Neuron (in vitro differentiated cells): ENCODE measurements around the gene MICAL3.

Experiments
- H2AFZ ChIP-seq: one replicate; pipeline ENCODE4 v1.6.1; 2013; ENCODE audit warnings: low read depth, mild to moderate bottlenecking, inconsistent platforms, low read length, moderate library complexity
- H3K27me3 ChIP-seq: one replicate; pipeline ENCODE4 v1.6.1; 2013; ENCODE audit warnings: low read length; ENCODE audit not compliant: insufficient read depth
- H3K36me3 ChIP-seq: one replicate; pipeline ENCODE4 v1.6.1; 2013; ENCODE audit warnings: low read length; ENCODE audit not compliant: insufficient read depth
- H3K4me1 ChIP-seq: one replicate; pipeline ENCODE4 v1.6.1; 2013; ENCODE audit warnings: low read length; ENCODE audit not compliant: insufficient read depth
- H3K4me3 ChIP-seq: 2 replicates; pipeline ENCODE4 v1.5.1; 2013; ENCODE audit warnings: mild to moderate bottlenecking, low read length, moderate library complexity
- H3K9me3 ChIP-seq: one replicate; pipeline ENCODE4 v1.6.1; 2013; ENCODE audit warnings: low read length

MICAL3 gene

GRCh38 chr22:17965538-17966402 is 58.6 kb downstream of the MICAL3 start:
- no peaks in the 10 kb centered on the region for H3K9me3 ChIP-seq
- no peak overlapping the region for H3K4me3 ChIP-seq
- no peak overlapping the region for H2AFZ ChIP-seq
- H3K36me3 ChIP-seq = no peaks in the 10 kb centered on the region
- no peaks in the 10 kb centered on the region for H3K27me3 ChIP-seq
- peaks cover 7% of the 10 kb centered on the region for H3K4me1 ChIP-seq

- no peaks in the 10 kb centered on the region for H3K9me3 ChIP-seq
- peaks cover 7% of the 10 kb centered on the region for H3K4me1 ChIP-seq
- no peak overlapping the region for H2AFZ ChIP-seq
- H3K4me3 ChIP-seq = no peak overlapping the region
- H3K27me3 ChIP-seq = no peaks in the 10 kb centered on the region
- no peaks in the 10 kb centered on the region for H3K36me3 ChIP-seq
These were observed 59.7 kb downstream of the MICAL3 start for GRCh38 chr22:17964643-17965042.

DNA sequence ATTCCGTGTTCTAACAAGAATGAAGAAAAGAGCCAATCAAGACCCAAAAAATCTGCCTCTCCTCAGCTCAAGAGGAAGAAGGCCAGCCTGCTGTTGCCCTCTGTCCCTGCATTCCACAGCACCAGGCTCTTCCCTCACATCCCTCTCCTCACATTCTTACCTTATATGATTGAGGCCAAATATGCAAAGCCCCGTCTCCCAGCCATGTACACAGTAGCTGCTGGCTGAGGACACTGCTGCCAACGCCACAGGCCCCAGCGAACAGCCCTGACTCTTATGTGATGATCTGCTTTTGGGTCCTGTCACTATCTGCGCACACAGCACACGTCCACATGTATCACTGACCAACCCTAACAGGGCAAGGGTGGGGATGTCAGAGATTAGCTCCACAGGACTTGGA is 60.2 kb downstream of the MICAL3 start:
- H3K4me1 ChIP-seq = peaks cover 7% of the 10 kb centered on the region
- no peaks in the 10 kb centered on the region for H3K9me3 ChIP-seq
- H3K27me3 ChIP-seq = no peaks in the 10 kb centered on the region
- no peak overlapping the region for H3K4me3 ChIP-seq
- no peaks in the 10 kb centered on the region for H3K36me3 ChIP-seq
- H2AFZ ChIP-seq = no peak overlapping the region

DNA sequence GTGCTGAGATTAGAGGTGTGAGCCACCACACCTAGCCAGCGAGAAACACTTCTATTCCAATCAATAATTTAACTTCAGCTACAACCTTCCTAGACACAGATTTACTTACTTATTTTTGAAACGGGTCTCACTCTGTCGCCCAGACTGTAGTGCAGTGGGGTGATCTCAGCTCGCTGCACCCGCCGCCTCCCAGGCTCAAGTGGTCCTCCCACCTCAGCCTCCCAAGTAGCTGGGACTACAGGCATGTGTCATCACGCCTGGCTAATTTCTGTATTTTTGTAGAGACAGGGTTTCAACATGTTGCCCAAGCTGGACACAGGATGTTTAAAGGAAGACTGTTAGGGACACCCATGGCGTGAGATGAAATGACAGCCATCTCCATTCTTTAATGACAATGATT is 61.3 kb downstream of the MICAL3 start:
- Histone ChIP-seq H3K36me3 (no peaks in the 10 kb centered on the region), H2AFZ (no peak overlapping the region), H3K4me3 (no peak overlapping the region), H3K9me3 (no peaks in the 10 kb centered on the region), H3K4me1 (peaks cover 7% of the 10 kb centered on the region), H3K27me3 (no peaks in the 10 kb centered on the region)

DNA sequence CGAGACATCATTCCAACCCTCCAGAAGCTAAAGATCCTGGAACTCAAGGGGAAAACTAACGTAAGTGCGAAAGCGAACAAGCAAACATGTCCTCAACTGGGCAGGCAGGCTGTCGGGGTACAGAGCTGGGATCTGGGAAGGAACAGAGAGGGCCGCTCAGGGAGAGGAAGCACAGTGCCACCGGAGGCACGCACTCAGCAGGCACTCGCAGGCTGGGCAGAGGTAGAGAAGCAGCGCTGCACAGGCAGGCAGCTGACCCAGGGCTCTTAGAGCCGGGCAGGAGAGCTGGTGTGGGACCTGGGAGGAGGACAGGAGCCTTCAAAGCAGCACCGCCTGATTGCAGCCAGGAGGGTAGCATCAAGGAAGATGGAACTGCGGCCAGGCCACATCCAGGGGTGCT is 62.2 kb downstream of the MICAL3 start:
- Histone ChIP-seq H3K36me3 (no peaks in the 10 kb centered on the region), H3K27me3 (no peaks in the 10 kb centered on the region)

DNA sequence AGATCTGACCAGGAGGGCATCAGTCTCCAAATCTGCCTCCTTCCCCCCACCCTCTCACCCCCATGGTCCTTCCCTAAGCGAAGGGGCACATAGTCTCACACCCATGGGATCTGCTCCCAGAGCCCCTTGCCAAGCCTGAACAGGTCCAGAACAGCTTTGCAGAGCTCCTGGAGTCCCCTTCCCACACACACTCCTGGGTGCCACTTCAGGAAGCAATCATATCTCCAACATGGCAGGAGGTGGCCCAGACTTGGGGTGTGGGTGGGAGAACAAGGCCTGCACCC is 63.0 kb downstream of the MICAL3 start:
- Histone ChIP-seq H3K27me3 (no peaks in the 10 kb centered on the region), H2AFZ (no peak overlapping the region), H3K4me3 (no peak overlapping the region), H3K36me3 (no peaks in the 10 kb centered on the region), H3K9me3 (no peaks in the 10 kb centered on the region), H3K4me1 (peaks cover 7% of the 10 kb centered on the region)

More for the DNA sequence above, 62.2 kb downstream of the MICAL3 start:
- Histone ChIP-seq H3K4me3 (no peak overlapping the region), H3K9me3 (no peaks in the 10 kb centered on the region), H3K4me1 (peaks cover 7% of the 10 kb centered on the region), H2AFZ (no peak overlapping the region)

- no peaks in the 10 kb centered on the region for H3K27me3 ChIP-seq
- H3K4me1 ChIP-seq = peaks cover 7% of the 10 kb centered on the region
- no peaks in the 10 kb centered on the region for H3K9me3 ChIP-seq
- no peak overlapping the region for H3K4me3 ChIP-seq
- H2AFZ ChIP-seq = no peak overlapping the region
- no peaks in the 10 kb centered on the region for H3K36me3 ChIP-seq
These were observed 63.5 kb downstream of the MICAL3 start for GRCh38 chr22:17960695-17961445.

DNA sequence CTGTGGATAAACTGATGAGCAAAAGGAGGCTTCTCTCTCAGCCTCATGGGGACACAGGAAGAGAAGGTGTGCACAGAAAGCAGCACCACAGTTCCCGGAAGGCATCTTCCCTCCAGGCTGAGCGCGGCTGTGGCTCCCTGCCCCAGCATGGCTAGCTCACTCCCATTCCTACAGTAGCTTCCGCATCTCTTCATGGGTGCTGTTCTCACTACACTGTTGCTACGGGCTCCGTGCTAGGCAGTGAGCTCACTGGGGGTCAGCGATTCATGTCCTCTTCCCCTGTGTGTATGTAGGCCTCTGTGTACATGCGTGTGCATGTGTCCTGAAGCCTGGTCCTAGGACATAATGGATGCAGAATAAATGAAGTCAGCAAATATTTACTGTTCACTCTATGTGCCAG is 64.3 kb downstream of the MICAL3 start:
- Histone ChIP-seq H3K27me3 (no peaks in the 10 kb centered on the region), H3K36me3 (no peaks in the 10 kb centered on the region), H3K9me3 (no peaks in the 10 kb centered on the region), H3K4me1 (peaks cover 7% of the 10 kb centered on the region), H3K4me3 (no peak overlapping the region), H2AFZ (no peak overlapping the region)

DNA sequence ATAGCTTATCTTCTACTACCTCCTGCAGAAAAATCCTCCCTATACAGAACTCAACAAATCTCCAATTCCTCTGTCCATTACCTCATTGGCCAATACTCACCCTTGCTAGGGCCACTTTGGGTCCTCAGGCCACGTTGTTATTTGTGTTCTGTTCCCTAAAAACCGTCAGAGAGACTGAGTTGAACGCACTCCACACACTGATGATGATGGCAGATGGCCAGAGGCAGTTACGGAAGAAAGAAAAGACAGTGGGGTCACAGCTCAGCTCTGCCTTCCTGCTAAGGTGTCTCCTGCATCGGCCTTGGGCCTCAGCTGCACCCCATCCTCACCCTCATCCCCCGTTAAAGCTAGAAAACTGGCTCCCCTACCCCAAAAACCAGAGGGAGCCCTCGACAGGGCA is 66.2 kb downstream of the MICAL3 start:
- Histone ChIP-seq H3K36me3 (no peaks in the 10 kb centered on the region), H3K27me3 (no peaks in the 10 kb centered on the region), H3K9me3 (no peaks in the 10 kb centered on the region), H2AFZ (no peak overlapping the region), H3K4me3 (no peak overlapping the region), H3K4me1 (no peaks in the 10 kb centered on the region)

DNA sequence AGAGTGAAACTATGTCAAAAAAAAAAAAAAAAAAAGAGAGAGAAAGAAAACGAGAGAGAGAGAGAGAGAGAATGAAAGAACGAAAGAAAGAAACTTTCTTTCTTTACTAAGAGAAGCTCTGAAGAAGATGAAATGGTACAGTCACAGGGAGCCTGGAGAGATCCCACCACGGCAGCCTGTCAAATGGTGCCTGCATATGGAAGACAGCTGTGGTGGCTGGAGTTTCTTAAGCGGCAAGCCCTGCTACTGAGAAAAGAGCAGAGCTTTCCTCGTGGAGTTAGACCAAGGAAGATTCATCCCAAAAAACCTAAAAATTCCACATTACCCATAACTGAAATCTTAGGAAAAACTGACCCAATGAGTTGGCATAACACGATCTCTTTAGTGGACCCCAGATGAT is 66.7 kb downstream of the MICAL3 start:
- H2AFZ ChIP-seq = no peak overlapping the region
- H3K36me3 ChIP-seq = no peaks in the 10 kb centered on the region
- no peaks in the 10 kb centered on the region for H3K4me1 ChIP-seq
- H3K27me3 ChIP-seq = no peaks in the 10 kb centered on the region
- no peaks in the 10 kb centered on the region for H3K9me3 ChIP-seq
- H3K4me3 ChIP-seq = no peak overlapping the region

GRCh38 chr22:17957204-17957603 is 67.2 kb downstream of the MICAL3 start:
- no peak overlapping the region for H3K4me3 ChIP-seq
- H3K36me3 ChIP-seq = no peaks in the 10 kb centered on the region
- no peaks in the 10 kb centered on the region for H3K27me3 ChIP-seq
- H2AFZ ChIP-seq = no peak overlapping the region
- H3K9me3 ChIP-seq = no peaks in the 10 kb centered on the region
- no peaks in the 10 kb centered on the region for H3K4me1 ChIP-seq

- Histone ChIP-seq H3K4me1 (no peaks in the 10 kb centered on the region), H3K36me3 (no peaks in the 10 kb centered on the region), H3K4me3 (no peak overlapping the region), H2AFZ (no peak overlapping the region), H3K9me3 (no peaks in the 10 kb centered on the region), H3K27me3 (no peaks in the 10 kb centered on the region)
These were observed 67.7 kb downstream of the MICAL3 start for GRCh38 chr22:17956630-17957029.

GRCh38 chr22:17955590-17956379 is 68.6 kb downstream of the MICAL3 start:
- Histone ChIP-seq H3K36me3 (no peaks in the 10 kb centered on the region), H3K9me3 (no peaks in the 10 kb centered on the region), H3K4me1 (no peaks in the 10 kb centered on the region), H3K27me3 (no peaks in the 10 kb centered on the region), H2AFZ (no peak overlapping the region), H3K4me3 (no peak overlapping the region)
